ENCODE measurements around the gene CHTF8.

GRCh38 chr16:69127966-69128510 is 4.3 kb downstream of the CHTF8 start:
- no peak for TF ChIP-seq CTCF (IDR thresholded peaks at IDR 0.05)
- TF ChIP-seq POLR2AphosphoS5 (IDR thresholded peaks at IDR 0.05): no peak
- no peak for TF ChIP-seq POLR2A (IDR thresholded peaks at IDR 0.05)
- TF ChIP-seq EP300 (IDR thresholded peaks at IDR 0.05): no peak

Measured in upper lobe of left lung (tissue), 4 donors.